HCT116 (cell line): ENCODE data around the gene TP63. TPM values are rescaled to one million over a fixed set of nuclear protein-coding genes. Genes with fewer than 3 reads are reported as not detected.

Source experiments
- ATAC-seq: fragments of 200-7000 bp; cut with Tn5 transposase; 2 replicates; pipeline ENCODE4 v1.9.1; 2020; ENCODE audit warnings: mild to moderate bottlenecking, moderate library complexity
- BruUV-seq: library from RNA; stranded (reverse); fragments of 400-500 nt; replicated peaks from 2 replicates; lab custom pipeline; 2021; lab: Mats Ljungman, UMichigan
- CTCF ChIA-PET: fragments of 300-600 bp; sonication (Branson Sonifier 250); formaldehyde crosslinking; loops from one replicate; lab custom pipeline; 2021; ENCODE audit warnings: antibody characterized with exemption; lab: Charles Lee
- POLR2A ChIA-PET: fragments of 300-600, 350-600 bp; sonication (Branson Sonifier 250); formaldehyde crosslinking; loops from one replicate; lab custom pipeline; 2021; ENCODE audit warnings: antibody characterized with exemption; lab: Charles Lee
- RAD21 ChIA-PET, 2 experiments: fragments of 300-600 bp; sonication (Branson Sonifier 250); formaldehyde crosslinking; loops; one replicate each; lab custom pipeline; 2023; ENCODE audit warnings: low total read pairs in 2 of 2; ENCODE audit not compliant: uncharacterized antibody in 2 of 2, unreplicated experiment in 2 of 2, low non-redundant PET in 1 of 2; lab: Charles Lee
- DNase-seq: peaks from one replicate; pipeline ENCODE4 v3.0.0-alpha.2; 2010; ENCODE audit warnings: low read depth, low spot score
- H2AFZ ChIP-seq: fragments of 200-600 bp; shearing (Covaris generic), sonication (generic); 2 replicates; pipeline ENCODE4 v1.6.1; 2017; ENCODE audit warnings: low read depth, mixed run types, mixed read lengths, antibody characterized with exemption, low read length; ENCODE audit not compliant: poor library complexity, severe bottlenecking
- H3K27ac ChIP-seq: 2 replicates; pipeline ENCODE4 v1.5.1; 2012; ENCODE audit warnings: low read depth, low read length
- H3K27me3 ChIP-seq: fragments of 200-600 bp; sonication (generic); 2 replicates; pipeline ENCODE4 v1.6.1; 2016; ENCODE audit warnings: mixed run types, low read length, mixed read lengths; ENCODE audit not compliant: insufficient read depth
- H3K36me3 ChIP-seq, 2 experiments: fragments of 200-500 bp in 1 of 2; fragments of 200-600 bp in 1 of 2; sonication (Bioruptor generic) in 1 of 2; sonication (generic) in 1 of 2; 2 replicates each; pipeline versions ENCODE4 v1.5.1 to v1.6.1; 2014 to 2016; ENCODE audit warnings: low read length in 2 of 2, inconsistent platforms in 1 of 2, mixed read lengths in 1 of 2, mixed run types in 1 of 2; ENCODE audit not compliant: insufficient read depth in 2 of 2, control insufficient read depth in 1 of 2
- H3K4me1 ChIP-seq, 2 experiments: fragments of 200-600 bp in 1 of 2; sonication (generic) in 1 of 2; 2 replicates each; pipeline versions ENCODE4 v1.5.1 to v1.6.1; 2012 to 2017; ENCODE audit warnings: low read length in 2 of 2, inconsistent platforms in 1 of 2, mild to moderate bottlenecking in 1 of 2, mixed read lengths in 1 of 2, mixed run types in 1 of 2, moderate library complexity in 1 of 2; ENCODE audit not compliant: insufficient read depth in 2 of 2, control insufficient read depth in 1 of 2
- H3K4me2 ChIP-seq: fragments of 200-600 bp; sonication (generic); 2 replicates; pipeline ENCODE4 v1.6.1; 2017; ENCODE audit warnings: mixed run types, low read length, mixed read lengths
- H3K4me3 ChIP-seq, 2 experiments: fragments of 200-600 bp in 1 of 2; sonication (generic) in 1 of 2; replicated peaks in 1 of 2; 2 replicates each; pipeline ENCODE4 v1.5.1; 2011 to 2016; ENCODE audit warnings: low read length in 2 of 2, control low read depth in 1 of 2, low read depth in 1 of 2, mild to moderate bottlenecking in 1 of 2, mixed read lengths in 1 of 2, mixed run types in 1 of 2
- H3K79me2 ChIP-seq: fragments of 200-600 bp; sonication (generic); 2 replicates; pipeline ENCODE4 v1.6.1; 2017; ENCODE audit warnings: mild to moderate bottlenecking, mixed run types, low read length, moderate library complexity, mixed read lengths; ENCODE audit not compliant: insufficient read depth
- H3K9ac ChIP-seq: fragments of 200-600 bp; sonication (generic); 2 replicates; pipeline ENCODE4 v1.6.1; 2016; ENCODE audit warnings: low read length, mixed read lengths
- H3K9me2 ChIP-seq: fragments of 200-600 bp; sonication (generic), shearing (Covaris generic); 2 replicates; pipeline ENCODE4 v1.6.1; 2017; ENCODE audit warnings: mixed run types, mild to moderate bottlenecking, moderate library complexity; ENCODE audit not compliant: insufficient read depth
- H3K9me3 ChIP-seq, 2 experiments: fragments of 200-500 bp in 1 of 2; fragments of 200-600 bp in 1 of 2; sonication (Bioruptor generic) in 1 of 2; sonication (generic) in 1 of 2; 2 replicates each; pipeline ENCODE4 v1.6.1; 2014 to 2017; ENCODE audit warnings: low read length in 2 of 2, mixed read lengths in 2 of 2, inconsistent platforms in 1 of 2, low read depth in 1 of 2, mild to moderate bottlenecking in 1 of 2, mixed run types in 1 of 2, moderate library complexity in 1 of 2; ENCODE audit not compliant: control insufficient read depth in 1 of 2, insufficient read depth in 1 of 2
- H4K20me1 ChIP-seq: fragments of 200-600 bp; sonication (generic), shearing (Covaris generic); 2 replicates; pipeline ENCODE4 v1.6.1; 2017; ENCODE audit warnings: mixed run types, mild to moderate bottlenecking, moderate library complexity; ENCODE audit not compliant: insufficient read depth
- CBX3 ChIP-seq: IDR thresholded peaks from 2 replicates; pipeline ENCODE4 v1.6.1; 2012; ENCODE audit warnings: low read depth
- CEBPB ChIP-seq: IDR thresholded peaks from 2 replicates; pipeline ENCODE4 v1.6.1; 2012; ENCODE audit warnings: low read depth
- EGR1 ChIP-seq: IDR thresholded peaks from 2 replicates; pipeline ENCODE4 v1.6.1; 2012; ENCODE audit warnings: low read depth
- EZH2 ChIP-seq: fragments of 200-600 bp; sonication (generic); IDR thresholded peaks from 2 replicates; pipeline ENCODE4 v1.6.1; 2017; ENCODE audit warnings: antibody characterized with exemption, mixed run types
- EZH2phosphoT487 ChIP-seq: fragments of 200-600 bp; IDR thresholded peaks from 2 replicates; pipeline ENCODE4 v1.6.1; 2018; ENCODE audit warnings: antibody characterized with exemption, borderline replicate concordance
- JUND ChIP-seq: IDR thresholded peaks from 2 replicates; pipeline ENCODE4 v1.6.1; 2012
- POLR2A ChIP-seq: IDR thresholded peaks from 2 replicates; pipeline ENCODE4 v1.7.0; 2011; ENCODE audit warnings: borderline replicate concordance; ENCODE audit not compliant: insufficient read depth, insufficient read length; ENCODE audit errors: extremely low read depth
- POLR2AphosphoS5 ChIP-seq: IDR thresholded peaks from 2 replicates; pipeline ENCODE4 v1.6.1; 2011; ENCODE audit warnings: mild to moderate bottlenecking, low read depth, low read length, moderate library complexity
- RAD21 ChIP-seq: IDR thresholded peaks from 2 replicates; pipeline ENCODE4 v1.6.1; 2012; ENCODE audit warnings: low read depth, mild to moderate bottlenecking
- SIN3A ChIP-seq: IDR thresholded peaks from 2 replicates; pipeline ENCODE4 v1.6.1; 2012; ENCODE audit warnings: low read depth
- SP1 ChIP-seq: IDR thresholded peaks from 2 replicates; pipeline ENCODE4 v1.6.1; 2012; ENCODE audit warnings: low read depth
- SRF ChIP-seq: IDR thresholded peaks from 2 replicates; pipeline ENCODE4 v1.6.1; 2012; ENCODE audit warnings: low read depth
- TCF7L2 ChIP-seq: IDR thresholded peaks from 2 replicates; pipeline ENCODE4 v1.7.0; 2011; ENCODE audit warnings: borderline replicate concordance, inconsistent platforms; ENCODE audit not compliant: insufficient read depth, insufficient read length; ENCODE audit errors: extremely low read depth
- YY1 ChIP-seq: IDR thresholded peaks from 2 replicates; pipeline ENCODE4 v1.6.1; 2011; ENCODE audit warnings: low read length, low read depth, moderate library complexity, mild to moderate bottlenecking; ENCODE audit not compliant: insufficient replicate concordance; ENCODE audit errors: extremely low read depth
- ZFX ChIP-seq: fragments of 450-650 bp; IDR thresholded peaks from 2 replicates; pipeline ENCODE4 v1.6.1; 2017
- ZNF274 ChIP-seq: fragments of 200-500 bp; sonication (Bioruptor generic); IDR thresholded peaks from 2 replicates; pipeline ENCODE4 v1.6.1; 2014; ENCODE audit warnings: mild to moderate bottlenecking, low read depth, low read length, inconsistent platforms
- intact Hi-C: fragments of 100-400 bp; cut with micrococcal nuclease; formaldehyde crosslinking; loops from 2 replicates; pipeline ENCODE4 v1.10.0; 2022
- total RNA-seq: library from RNA; stranded (reverse); gene quantifications from one replicate; pipeline ENCODE4 v1.2.1, GENCODE V29; 2021; ENCODE audit not compliant: unreplicated experiment
- TF ChIP-seq, protein P1 (sequence below): IDR thresholded peaks from 2 replicates; pipeline ENCODE4 v1.6.1; 2012
- TF ChIP-seq, protein P2 (sequence below): IDR thresholded peaks from 2 replicates; pipeline ENCODE4 v1.6.1; 2012; ENCODE audit warnings: low read depth
- TF ChIP-seq, protein P3 (sequence below): IDR thresholded peaks from 2 replicates; pipeline ENCODE4 v1.6.1; 2011; ENCODE audit warnings: mild to moderate bottlenecking, low read length, moderate library complexity; ENCODE audit not compliant: insufficient replicate concordance; ENCODE audit errors: extremely low read depth
- TF ChIP-seq, protein P4 (sequence below), 3 experiments: fragments of 200-600 bp in 1 of 3; sonication (generic) in 1 of 3; IDR thresholded peaks in 2 of 3; conservative IDR thresholded peaks in 1 of 3; 2 replicates each; pipeline ENCODE4 v1.5.1; 2012 to 2017; ENCODE audit warnings: low read depth in 2 of 3, low read length in 2 of 3, antibody characterized with exemption in 1 of 3, borderline replicate concordance in 1 of 3, control low read depth in 1 of 3, mild to moderate bottlenecking in 1 of 3, mixed read lengths in 1 of 3, mixed run types in 1 of 3, moderate library complexity in 1 of 3; ENCODE audit not compliant: insufficient read depth in 1 of 3

The TP63 gene
- total RNA-seq, 1 experiment from 2014 or later, result not detected

DNA sequence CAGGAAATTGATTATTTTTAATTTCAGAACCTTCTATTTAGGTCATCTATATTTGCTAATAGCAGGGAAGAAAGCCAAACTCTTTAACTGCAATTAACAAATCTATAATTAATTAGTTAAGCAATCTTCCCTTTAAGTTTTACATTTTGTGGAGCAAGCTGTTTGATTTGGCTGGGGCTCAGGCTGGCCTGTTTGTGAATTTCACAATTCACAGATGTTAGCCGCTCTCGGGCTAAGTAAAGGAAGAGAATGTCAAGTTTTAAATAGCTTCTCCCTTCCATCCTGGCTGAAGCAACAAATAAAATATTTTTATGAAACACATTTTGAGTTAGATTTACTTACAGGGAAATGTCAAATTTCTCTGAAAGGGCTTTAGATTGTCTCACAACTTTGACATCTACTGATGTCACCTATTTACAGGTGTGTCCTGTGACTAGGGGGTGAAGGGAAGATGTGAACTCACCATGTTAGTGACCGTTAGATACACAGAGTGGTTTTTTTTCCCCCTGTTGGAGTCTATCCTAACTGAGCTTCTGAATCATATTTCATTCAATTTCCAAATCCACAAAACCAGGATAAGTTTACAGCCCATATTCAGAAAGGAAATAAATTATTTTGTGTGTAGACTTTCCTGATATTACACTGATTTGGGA is 1.3 kb upstream of the TP63 start:
- BruUV-seq, result no TSS peak

More for the DNA sequence above, 1.3 kb upstream of the TP63 start:
- Histone ChIP-seq H3K4me2 (no peak overlapping the region), H3K27me3 (no peaks in the 10 kb centered on the region), H3K9ac (no peak overlapping the region), H3K9me3 (no peaks in the 10 kb centered on the region), H3K79me2 (no peaks in the 10 kb centered on the region), H2AFZ (no peak overlapping the region), H3K4me3 (no peak overlapping the region), H3K9me2 (no peaks in the 10 kb centered on the region), H3K27ac (no peak overlapping the region), H3K36me3 (no peaks in the 10 kb centered on the region), H3K4me1 (no peaks in the 10 kb centered on the region), H4K20me1 (no peaks in the 10 kb centered on the region)
- intact Hi-C loops, result no loop called here
- CTCF ChIA-PET, result no interaction called here
- ATAC-seq, result no peak
- no peak for DNase-seq
- no peak for TF ChIP-seq ZFX
- no peak for TF ChIP-seq SIN3A
- TF ChIP-seq SP1, result no peak
- no peak for TF ChIP-seq EZH2phosphoT487
- no peak for TF ChIP-seq SRF
- TF ChIP-seq CBX3, result no peak
- no peak for TF ChIP-seq CEBPB
- TF ChIP-seq, protein P1, sequence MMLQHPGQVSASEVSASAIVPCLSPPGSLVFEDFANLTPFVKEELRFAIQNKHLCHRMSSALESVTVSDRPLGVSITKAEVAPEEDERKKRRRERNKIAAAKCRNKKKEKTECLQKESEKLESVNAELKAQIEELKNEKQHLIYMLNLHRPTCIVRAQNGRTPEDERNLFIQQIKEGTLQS, result no peak
- TF ChIP-seq EGR1, result no peak
- TF ChIP-seq TCF7L2, result no peak
- TF ChIP-seq, protein P2, sequence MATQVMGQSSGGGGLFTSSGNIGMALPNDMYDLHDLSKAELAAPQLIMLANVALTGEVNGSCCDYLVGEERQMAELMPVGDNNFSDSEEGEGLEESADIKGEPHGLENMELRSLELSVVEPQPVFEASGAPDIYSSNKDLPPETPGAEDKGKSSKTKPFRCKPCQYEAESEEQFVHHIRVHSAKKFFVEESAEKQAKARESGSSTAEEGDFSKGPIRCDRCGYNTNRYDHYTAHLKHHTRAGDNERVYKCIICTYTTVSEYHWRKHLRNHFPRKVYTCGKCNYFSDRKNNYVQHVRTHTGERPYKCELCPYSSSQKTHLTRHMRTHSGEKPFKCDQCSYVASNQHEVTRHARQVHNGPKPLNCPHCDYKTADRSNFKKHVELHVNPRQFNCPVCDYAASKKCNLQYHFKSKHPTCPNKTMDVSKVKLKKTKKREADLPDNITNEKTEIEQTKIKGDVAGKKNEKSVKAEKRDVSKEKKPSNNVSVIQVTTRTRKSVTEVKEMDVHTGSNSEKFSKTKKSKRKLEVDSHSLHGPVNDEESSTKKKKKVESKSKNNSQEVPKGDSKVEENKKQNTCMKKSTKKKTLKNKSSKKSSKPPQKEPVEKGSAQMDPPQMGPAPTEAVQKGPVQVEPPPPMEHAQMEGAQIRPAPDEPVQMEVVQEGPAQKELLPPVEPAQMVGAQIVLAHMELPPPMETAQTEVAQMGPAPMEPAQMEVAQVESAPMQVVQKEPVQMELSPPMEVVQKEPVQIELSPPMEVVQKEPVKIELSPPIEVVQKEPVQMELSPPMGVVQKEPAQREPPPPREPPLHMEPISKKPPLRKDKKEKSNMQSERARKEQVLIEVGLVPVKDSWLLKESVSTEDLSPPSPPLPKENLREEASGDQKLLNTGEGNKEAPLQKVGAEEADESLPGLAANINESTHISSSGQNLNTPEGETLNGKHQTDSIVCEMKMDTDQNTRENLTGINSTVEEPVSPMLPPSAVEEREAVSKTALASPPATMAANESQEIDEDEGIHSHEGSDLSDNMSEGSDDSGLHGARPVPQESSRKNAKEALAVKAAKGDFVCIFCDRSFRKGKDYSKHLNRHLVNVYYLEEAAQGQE, result no peak
- TF ChIP-seq POLR2AphosphoS5, result no peak
- no peak for TF ChIP-seq EZH2
- TF ChIP-seq ZNF274, result no peak
- TF ChIP-seq POLR2A, result no peak
- no peak for TF ChIP-seq RAD21
- TF ChIP-seq, protein P3, sequence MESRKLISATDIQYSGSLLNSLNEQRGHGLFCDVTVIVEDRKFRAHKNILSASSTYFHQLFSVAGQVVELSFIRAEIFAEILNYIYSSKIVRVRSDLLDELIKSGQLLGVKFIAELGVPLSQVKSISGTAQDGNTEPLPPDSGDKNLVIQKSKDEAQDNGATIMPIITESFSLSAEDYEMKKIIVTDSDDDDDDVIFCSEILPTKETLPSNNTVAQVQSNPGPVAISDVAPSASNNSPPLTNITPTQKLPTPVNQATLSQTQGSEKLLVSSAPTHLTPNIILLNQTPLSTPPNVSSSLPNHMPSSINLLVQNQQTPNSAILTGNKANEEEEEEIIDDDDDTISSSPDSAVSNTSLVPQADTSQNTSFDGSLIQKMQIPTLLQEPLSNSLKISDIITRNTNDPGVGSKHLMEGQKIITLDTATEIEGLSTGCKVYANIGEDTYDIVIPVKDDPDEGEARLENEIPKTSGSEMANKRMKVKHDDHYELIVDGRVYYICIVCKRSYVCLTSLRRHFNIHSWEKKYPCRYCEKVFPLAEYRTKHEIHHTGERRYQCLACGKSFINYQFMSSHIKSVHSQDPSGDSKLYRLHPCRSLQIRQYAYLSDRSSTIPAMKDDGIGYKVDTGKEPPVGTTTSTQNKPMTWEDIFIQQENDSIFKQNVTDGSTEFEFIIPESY, result no peak
- TF ChIP-seq, protein P4, sequence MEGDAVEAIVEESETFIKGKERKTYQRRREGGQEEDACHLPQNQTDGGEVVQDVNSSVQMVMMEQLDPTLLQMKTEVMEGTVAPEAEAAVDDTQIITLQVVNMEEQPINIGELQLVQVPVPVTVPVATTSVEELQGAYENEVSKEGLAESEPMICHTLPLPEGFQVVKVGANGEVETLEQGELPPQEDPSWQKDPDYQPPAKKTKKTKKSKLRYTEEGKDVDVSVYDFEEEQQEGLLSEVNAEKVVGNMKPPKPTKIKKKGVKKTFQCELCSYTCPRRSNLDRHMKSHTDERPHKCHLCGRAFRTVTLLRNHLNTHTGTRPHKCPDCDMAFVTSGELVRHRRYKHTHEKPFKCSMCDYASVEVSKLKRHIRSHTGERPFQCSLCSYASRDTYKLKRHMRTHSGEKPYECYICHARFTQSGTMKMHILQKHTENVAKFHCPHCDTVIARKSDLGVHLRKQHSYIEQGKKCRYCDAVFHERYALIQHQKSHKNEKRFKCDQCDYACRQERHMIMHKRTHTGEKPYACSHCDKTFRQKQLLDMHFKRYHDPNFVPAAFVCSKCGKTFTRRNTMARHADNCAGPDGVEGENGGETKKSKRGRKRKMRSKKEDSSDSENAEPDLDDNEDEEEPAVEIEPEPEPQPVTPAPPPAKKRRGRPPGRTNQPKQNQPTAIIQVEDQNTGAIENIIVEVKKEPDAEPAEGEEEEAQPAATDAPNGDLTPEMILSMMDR (IDR thresholded peaks at IDR 0.05 in 2 of 3, conservative IDR thresholded peaks at IDR 0.05 in 1 of 3; ENCODE audit: borderline replicate concordance in 1 of 3, insufficient read depth in 1 of 3, low read depth in 2 of 3, low read length in 2 of 3), result no peak
- no peak for TF ChIP-seq YY1
- TF ChIP-seq JUND, result no peak
- RAD21 ChIA-PET, result no interaction called here
- POLR2A ChIA-PET, result no interaction called here
